Measurements from ENCODE around the gene LCN1.

DNA sequence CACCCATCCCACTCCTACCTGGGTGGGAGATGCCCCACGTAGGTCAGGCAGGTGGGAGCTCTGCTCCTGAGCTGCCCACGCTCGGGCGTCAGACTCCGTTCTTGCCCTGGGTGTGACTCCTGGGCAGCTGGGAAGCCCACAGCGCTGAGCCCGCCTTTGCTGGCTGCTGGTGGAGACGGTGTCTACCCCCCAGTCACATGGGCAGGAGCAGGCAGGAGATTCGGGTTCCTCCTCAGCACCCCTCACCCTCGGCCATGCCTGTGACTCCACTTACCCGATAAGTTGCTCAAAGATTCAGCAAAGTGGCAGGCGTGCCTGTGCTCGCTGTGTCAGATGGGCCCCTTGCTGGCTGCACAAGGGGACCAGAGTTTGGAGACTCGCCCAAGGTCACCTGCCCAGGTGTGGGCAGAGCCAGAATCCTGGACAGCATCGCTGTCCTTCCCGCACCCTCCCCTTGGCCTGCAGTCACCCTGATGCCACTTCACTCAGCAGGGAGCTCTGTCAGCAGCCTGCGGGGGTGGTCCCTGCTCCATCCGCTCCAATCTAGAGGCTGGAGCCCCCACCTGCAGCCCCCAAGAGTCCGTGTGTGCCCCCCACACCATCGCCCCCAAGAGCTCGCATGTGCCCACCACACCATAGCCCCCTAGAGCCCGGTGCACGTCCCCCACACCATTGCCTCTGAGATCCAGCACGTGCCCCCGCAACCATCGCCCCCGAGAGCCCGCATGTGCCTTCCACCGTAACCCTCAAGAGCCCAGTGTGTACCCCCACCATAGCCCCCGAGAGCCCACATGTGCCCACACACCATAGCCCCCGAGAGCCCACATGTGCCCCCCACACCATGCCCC, 4.2 kb downstream of the LCN1 start:
- TF ChIP-seq EZH2phosphoT487 (IDR thresholded peaks at IDR 0.05; ENCODE audit: insufficient read depth, low read depth) (no peak), EZH2 (IDR thresholded peaks at IDR 0.05; ENCODE audit: insufficient read depth, poor library complexity, severe bottlenecking) (no peak)

All from GM23248 (cell line).